Mesendoderm (in vitro differentiated cells): ENCODE results near the gene LGALS9B. TPM values are rescaled to one million over a fixed set of nuclear protein-coding genes. Genes with fewer than 3 reads are reported as not detected.
"Not testable (repeated sequence)": the region's sequence is repeated elsewhere in the genome, so short reads cannot be mapped to it uniquely, and the experiment has no call there.

Experiments
- DNase-seq: peaks from one replicate; pipeline ENCODE4 v3.0.0; 2013
- H2AK5ac ChIP-seq: 2 replicates; pipeline ENCODE4 v1.6.1; 2013; ENCODE audit warnings: low read length, inconsistent platforms
- H2BK120ac ChIP-seq: 2 replicates; pipeline ENCODE4 v1.6.1; 2013; ENCODE audit warnings: low read depth, mild to moderate bottlenecking, low read length, moderate library complexity, mixed read lengths
- H2BK15ac ChIP-seq: replicated peaks from 2 replicates; pipeline ENCODE4 v1.6.1; 2013; ENCODE audit warnings: low read depth, mild to moderate bottlenecking, moderate library complexity
- H2BK5ac ChIP-seq: 2 replicates; pipeline ENCODE4 v1.6.1; 2013; ENCODE audit warnings: low read length, inconsistent platforms
- H3K18ac ChIP-seq: 2 replicates; pipeline ENCODE4 v1.6.1; 2013; ENCODE audit warnings: mild to moderate bottlenecking, low read length, mixed read lengths
- H3K23ac ChIP-seq: one replicate; pipeline ENCODE4 v1.6.1; 2013; ENCODE audit warnings: low read length
- H3K27ac ChIP-seq: 2 replicates; pipeline ENCODE4 v1.5.1; 2013; ENCODE audit warnings: low read depth, mild to moderate bottlenecking, inconsistent platforms, low read length, moderate library complexity
- H3K27me3 ChIP-seq: 2 replicates; pipeline ENCODE4 v1.6.1; 2013; ENCODE audit warnings: low read length, control low read depth, mild to moderate bottlenecking, inconsistent platforms; ENCODE audit not compliant: insufficient read depth, poor library complexity
- H3K36me3 ChIP-seq: 2 replicates; pipeline ENCODE4 v1.6.1; 2013; ENCODE audit warnings: low read length, inconsistent platforms; ENCODE audit not compliant: control insufficient read depth, insufficient read depth
- H3K4ac ChIP-seq: one replicate; pipeline ENCODE4 v1.6.1; 2013; ENCODE audit warnings: low read depth, mild to moderate bottlenecking, low read length, moderate library complexity
- H3K4me1 ChIP-seq: 2 replicates; pipeline ENCODE4 v1.6.1; 2013; ENCODE audit warnings: low read depth, low read length, inconsistent platforms; ENCODE audit not compliant: control insufficient read depth
- H3K4me2 ChIP-seq: 2 replicates; pipeline ENCODE4 v1.6.1; 2013; ENCODE audit warnings: low read length
- H3K4me3 ChIP-seq: 2 replicates; pipeline ENCODE4 v1.5.1; 2013; ENCODE audit warnings: mild to moderate bottlenecking, low read length
- H3K56ac ChIP-seq: one replicate; pipeline ENCODE4 v1.6.1; 2013; ENCODE audit warnings: low read length
- H3K79me1 ChIP-seq: 2 replicates; pipeline ENCODE4 v1.6.1; 2013; ENCODE audit warnings: low read length, inconsistent platforms
- H3K79me2 ChIP-seq: 2 replicates; pipeline ENCODE4 v1.6.1; 2013; ENCODE audit warnings: mild to moderate bottlenecking, low read length; ENCODE audit not compliant: control insufficient read depth, insufficient read depth
- H3K9ac ChIP-seq: 2 replicates; pipeline ENCODE4 v1.6.1; 2013; ENCODE audit warnings: low read length, inconsistent platforms
- H4K5ac ChIP-seq: one replicate; pipeline ENCODE4 v1.6.1; 2013; ENCODE audit warnings: low read length
- H4K8ac ChIP-seq: one replicate; pipeline ENCODE4 v1.6.1; 2013; ENCODE audit warnings: low read depth, mild to moderate bottlenecking, control low read depth, low read length, moderate library complexity
- WGBS: extraction: QIAGEN DNeasy Blood & Tissue Kit; methylation state at CpG from one replicate; pipeline ENCODE4 v1.1.7; 2013; ENCODE audit warnings: low lambda C conversion rate, missing lambda C conversion rate; ENCODE audit not compliant: insufficient coverage; ENCODE audit errors: extremely low coverage; 5-methylcytosine and 5-hydroxymethylcytosine counted together
- small RNA-seq: library from polyadenylated mRNA; stranded (forward); fragments of <200 nt; extraction: miRNeasy Mini kit (QIAGEN cat#:217004); gene quantifications from one replicate; pipeline ENCODE3, GENCODE V24; 2013; ENCODE audit not compliant: insufficient read depth

Gene LGALS9B

DNA sequence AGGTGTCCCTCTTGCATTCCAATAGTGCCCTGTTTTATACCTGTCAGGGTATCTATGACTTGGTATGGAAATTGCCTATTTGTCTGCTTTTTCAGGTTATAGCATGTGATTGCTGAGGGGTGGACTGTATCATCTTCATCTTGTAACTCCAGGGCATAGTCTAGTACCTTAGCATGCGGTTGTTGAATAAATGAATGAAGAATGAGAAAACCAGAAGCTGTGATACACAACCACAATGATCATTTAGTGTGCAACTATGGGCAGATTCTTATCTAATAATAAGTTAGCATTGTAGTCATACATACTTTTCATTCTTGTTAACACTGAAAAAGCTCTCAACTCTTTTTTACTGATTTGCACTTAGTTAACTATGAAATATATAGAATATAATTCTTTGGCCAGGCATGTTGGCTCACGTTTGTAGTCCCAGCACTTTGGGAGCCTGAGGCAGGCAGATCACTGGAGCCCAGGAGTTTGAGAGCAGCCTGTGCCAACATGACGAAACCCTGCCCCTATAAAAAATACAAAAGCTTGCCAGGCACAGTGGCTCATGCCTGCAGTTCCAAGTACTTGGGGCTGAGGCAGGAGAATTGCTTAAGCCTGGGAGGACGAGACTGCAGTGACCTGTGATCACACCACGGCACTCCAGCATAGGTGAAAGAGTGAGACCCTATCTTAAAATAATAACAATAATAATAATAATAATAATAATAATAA, 65.9 kb downstream of the LGALS9B start:
- not testable (repeated sequence) for H3K4me2 ChIP-seq, H3K23ac ChIP-seq, H2BK5ac ChIP-seq, DNase-seq, H3K9ac ChIP-seq, H3K56ac ChIP-seq, H3K4me3 ChIP-seq, H3K27ac ChIP-seq, H3K18ac ChIP-seq, H3K79me1 ChIP-seq, H2BK120ac ChIP-seq, H2AK5ac ChIP-seq, H3K36me3 ChIP-seq, H3K4me1 ChIP-seq, H3K79me2 ChIP-seq, H3K27me3 ChIP-seq, H4K5ac ChIP-seq, H4K8ac ChIP-seq, H2BK15ac ChIP-seq, H3K4ac ChIP-seq
- WGBS, result no CpG with 5 or more reads among the region's 5 CpGs

DNA sequence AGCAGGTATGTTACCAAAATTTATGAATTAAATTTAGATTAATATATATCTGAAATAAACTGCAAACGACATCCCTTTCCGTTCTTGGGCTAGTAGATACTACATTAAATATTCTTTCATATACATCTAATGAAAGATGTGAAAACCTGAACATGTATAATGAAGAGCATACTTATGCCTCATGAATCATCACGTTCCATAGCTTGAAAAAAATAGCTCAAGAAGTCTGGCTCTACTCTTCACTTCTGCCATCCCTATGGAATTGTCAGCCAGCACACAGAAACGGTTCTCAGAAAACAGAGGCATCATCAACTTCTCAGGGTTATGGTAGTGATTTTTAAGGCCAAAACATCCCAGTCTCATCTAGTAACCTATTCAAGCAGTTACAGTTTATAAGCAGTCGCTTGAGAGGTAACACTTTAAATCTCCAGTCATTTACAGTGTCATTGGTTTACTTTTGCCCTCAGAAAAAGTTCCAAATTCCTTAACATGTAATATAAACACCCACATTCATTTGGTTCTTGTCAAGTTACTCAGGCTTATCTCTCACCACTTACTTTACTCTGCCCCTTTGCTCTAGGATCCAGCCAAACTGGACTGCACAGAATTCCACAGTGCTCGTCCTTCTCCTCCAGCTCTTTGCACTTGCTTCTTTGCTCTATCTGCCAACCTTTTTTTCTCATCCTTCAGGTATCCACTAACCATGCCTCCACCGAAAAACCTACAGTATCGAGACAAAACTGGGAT, 66.6 kb downstream of the LGALS9B start:
- not testable (repeated sequence) for H3K79me1 ChIP-seq, DNase-seq

More for the DNA sequence above, 66.6 kb downstream of the LGALS9B start:
- not testable (repeated sequence) for H3K23ac ChIP-seq, H2BK120ac ChIP-seq, H2BK15ac ChIP-seq, H3K27me3 ChIP-seq, H3K56ac ChIP-seq, H4K8ac ChIP-seq, H3K27ac ChIP-seq, H3K4me2 ChIP-seq, H3K79me2 ChIP-seq, H3K4me3 ChIP-seq, H4K5ac ChIP-seq, H3K9ac ChIP-seq, H3K4me1 ChIP-seq, H3K18ac ChIP-seq, H2BK5ac ChIP-seq, H3K4ac ChIP-seq, H3K36me3 ChIP-seq, H2AK5ac ChIP-seq
- WGBS, result no CpG with 5 or more reads among the region's 8 CpGs

Small RNA genes lying within 50 kb of the gene (small RNA-seq; reads per million reads assigned to genes)
- gene YWHAEP3, result not detected
